Sciatic nerve (tissue), 2 donors: Measurements from ENCODE around the gene MX2. TPM values are rescaled to one million over a fixed set of nuclear protein-coding genes. Genes with fewer than 3 reads are reported as not detected.
"Not testable (repeated sequence)": the region's sequence is repeated elsewhere in the genome, so short reads cannot be mapped to it uniquely, and the experiment has no call there.

ENCODE experiments used
- ATAC-seq: fragments of 200-7000 bp; cut with Tn5 transposase; one replicate; pipeline ENCODE4 v1.9.1; 2020; ENCODE audit warnings: mild to moderate bottlenecking, moderate library complexity
- DNase-seq: peaks from one replicate; pipeline ENCODE4 v3.0.0-alpha.2; 2020; ENCODE audit warnings: low spot score
- intact Hi-C: fragments of 100-400 bp; cut with DNase I; formaldehyde crosslinking; loops from one replicate; pipeline ENCODE4 v1.14.2; 2022
- total RNA-seq: library from RNA; stranded (reverse); fragmentation: NEBNext Ultra II Directional; extraction: Animal tissue kit (Norgen Biotek cat#: 25700); gene quantifications from one replicate; pipeline ENCODE4 v1.2.1, GENCODE V29; 2021
- donor health status: DM: no; HTN: no; CAD: no.
- donor health status: DM: no; HTN: no; CAD: no.

The MX2 gene
- total RNA-seq, 1 donor from 2014 or later = 19.0 TPM

GRCh38 chr21:41333752-41334151 is 28.1 kb upstream of the MX2 start:
- DNase-seq (no peak), ATAC-seq (no peak)
- intact Hi-C loops = no loop called here

- intact Hi-C loops = no loop called here
- ATAC-seq (no peak), DNase-seq (no peak)
Observed at GRCh38 chr21:41337515-41337914, 24.3 kb upstream of the MX2 start.

- no peak for ATAC-seq
Observed at GRCh38 chr21:41338455-41338854, 23.4 kb upstream of the MX2 start.

GRCh38 chr21:41342035-41342434 is 19.8 kb upstream of the MX2 start:
- intact Hi-C loops = no loop called here
- ATAC-seq (no peak), DNase-seq (no peak)

More at GRCh38 chr21:41338455-41338854, 23.4 kb upstream of the MX2 start:
- intact Hi-C loops = no loop called here
- no peak for DNase-seq

GRCh38 chr21:41344146-41344545 is 17.7 kb upstream of the MX2 start:
- ATAC-seq (no peak), DNase-seq (no peak)
- intact Hi-C loops = no loop called here

GRCh38 chr21:41345356-41345755 is 16.5 kb upstream of the MX2 start:
- intact Hi-C loops = no loop called here
- no peak for DNase-seq
- no peak for ATAC-seq

GRCh38 chr21:41345934-41346685 is 15.7 kb upstream of the MX2 start:
- intact Hi-C loops = no loop called here
- no peak for DNase-seq
- no peak for ATAC-seq

- DNase-seq (no peak), ATAC-seq (no peak)
- intact Hi-C loops = no loop called here
Observed at GRCh38 chr21:41346758-41347157, 15.1 kb upstream of the MX2 start.

- ATAC-seq = no peak
Observed at GRCh38 chr21:41348434-41348833, 13.4 kb upstream of the MX2 start.

GRCh38 chr21:41349126-41349525 is 12.7 kb upstream of the MX2 start:
- DNase-seq = no peak

More at GRCh38 chr21:41348434-41348833, 13.4 kb upstream of the MX2 start:
- DNase-seq = no peak
- intact Hi-C loops = no loop called here

GRCh38 chr21:41349619-41350390 is 12.0 kb upstream of the MX2 start:
- no peak for DNase-seq

More at GRCh38 chr21:41349126-41349525, 12.7 kb upstream of the MX2 start:
- no peak for ATAC-seq
- intact Hi-C loops = no loop called here

GRCh38 chr21:41350436-41351155 is 11.2 kb upstream of the MX2 start:
- intact Hi-C loops = no loop called here
- DNase-seq = no peak
- no peak for ATAC-seq

More at GRCh38 chr21:41349619-41350390, 12.0 kb upstream of the MX2 start:
- intact Hi-C loops = no loop called here
- ATAC-seq = no peak

GRCh38 chr21:41357546-41357945 is 4.3 kb upstream of the MX2 start:
- intact Hi-C loops = no loop called here
- ATAC-seq = no peak
- DNase-seq = no peak

- DNase-seq (no peak), ATAC-seq (no peak)
- intact Hi-C loops = no loop called here
Observed at GRCh38 chr21:41358193-41359166, 3.3 kb upstream of the MX2 start.

- DNase-seq = no peak
- no peak for ATAC-seq
- intact Hi-C loops = no loop called here
Observed at GRCh38 chr21:41359286-41359685, 2.5 kb upstream of the MX2 start.

- not testable (repeated sequence) for ATAC-seq, DNase-seq
- intact Hi-C loops = loop anchor here (10.0 kb wide), 1 partner anchor 235 kb away; no protein-coding TSS in a partner anchor
Observed at GRCh38 chr21:41359754-41360071, 2.1 kb upstream of the MX2 start.

GRCh38 chr21:41360072-41360821 is 1.6 kb upstream of the MX2 start:
- ATAC-seq (peak; percentile 72), DNase-seq (peak; percentile 76)
- intact Hi-C loops = loop anchor here (10.0 kb wide), 1 partner anchor 235 kb away; no protein-coding TSS in a partner anchor
